H1 (cell line): Measurements from ENCODE around the gene PROCR. TPM values are rescaled to one million over a fixed set of nuclear protein-coding genes. Genes with fewer than 3 reads are reported as not detected.

Experiments
- polyA plus RNA-seq, 7 experiments: library from polyadenylated mRNA; depleted of rRNA in 3 of 7; stranded (reverse) in 5 of 7; unstranded in 2 of 7; fragments of >200 nt in 5 of 7; fragments of 200-250 nt in 2 of 7; gene quantifications; 1 replicate in 5 of 7; 2 replicates in 1 of 7; 4 replicates in 1 of 7; pipeline versions ENCODE4 v1.2.1 to v1.2.3, GENCODE V29; 2011 to 2013; ENCODE audit warnings: missing spikeins in 2 of 7, mixed read lengths in 2 of 7
- small RNA-seq: library from polyadenylated mRNA; stranded (forward); fragments of <200 nt; extraction: miRNeasy Mini kit (QIAGEN cat#:217004); gene quantifications from one replicate; pipeline ENCODE3, GENCODE V24; 2013; ENCODE audit not compliant: insufficient read depth
- total RNA-seq: library from RNA; stranded (reverse); fragmentation: NEBNext Ultra II Directional; extraction: Animal tissue kit (Norgen Biotek cat#: 25700); gene quantifications from 2 replicates; pipeline ENCODE4 v1.2.1, GENCODE V29; 2021

PROCR gene
- total and polyA plus RNA-seq, 2 of the 8 experiments (the other 6 are each of a cell fraction or from before 2014, with no cell fraction given), result 21.3 to 42.9 TPM

Small RNA genes lying within 50 kb of the gene (small RNA-seq; reads per million reads assigned to genes)
- gene MT1P3 (not detected), gene RNA5SP483 (not detected)

Other genes with a start within 250 kb of the PROCR start
- gene GSS, start 216.3 kb upstream of the PROCR start, total RNA-seq, result 29.4 and 34.6 TPM in 2 replicates
- 43.2 and 46.4 TPM in 2 replicates for gene GSS, start 216.3 kb upstream of the PROCR start, polyA plus RNA-seq (2011; rRNA removed)
- gene MYH7B, start 216.2 kb upstream of the PROCR start, total RNA-seq, result 0.30 and 0.69 TPM in 2 replicates
- gene MYH7B, start 216.2 kb upstream of the PROCR start, polyA plus RNA-seq (2011; rRNA removed), result 0.15 and 0.25 TPM in 2 replicates
- 72.7 and 73.1 TPM in 2 replicates for gene TRPC4AP, start 79.3 kb upstream of the PROCR start, total RNA-seq
- gene TRPC4AP, start 79.3 kb upstream of the PROCR start, polyA plus RNA-seq (2011; rRNA removed), result 74.8 and 75.0 TPM in 2 replicates
- 19.6 and 21.5 TPM in 2 replicates for gene EDEM2, start 24.7 kb upstream of the PROCR start, total RNA-seq
- gene EDEM2, start 24.7 kb upstream of the PROCR start, polyA plus RNA-seq (2011; rRNA removed), result 15.2 and 18.6 TPM in 2 replicates
- 18.8 and 20.0 TPM in 2 replicates for gene MMP24, start 54.6 kb downstream of the PROCR start, total RNA-seq
- 21.4 and 27.2 TPM in 2 replicates for gene MMP24, start 54.6 kb downstream of the PROCR start, polyA plus RNA-seq (2011; rRNA removed)
- gene MMP24OS, start 106.0 kb downstream of the PROCR start, total RNA-seq, result 19.0 and 22.2 TPM in 2 replicates
- gene MMP24OS, start 106.0 kb downstream of the PROCR start, polyA plus RNA-seq (2011; rRNA removed), result 21.3 and 44.4 TPM in 2 replicates
- 183 and 184 TPM in 2 replicates for gene EIF6, start 112.7 kb downstream of the PROCR start, total RNA-seq
- gene EIF6, start 112.7 kb downstream of the PROCR start, polyA plus RNA-seq (2011; rRNA removed), result 319 and 374 TPM in 2 replicates
- not detected in 2 replicates for gene FAM83C, start 120.4 kb downstream of the PROCR start, total RNA-seq
- not detected in 2 replicates for gene FAM83C, start 120.4 kb downstream of the PROCR start, polyA plus RNA-seq (2011; rRNA removed)
- gene UQCC1, start 239.9 kb downstream of the PROCR start, total RNA-seq, result 51.0 and 69.4 TPM in 2 replicates
- 31.2 and 38.0 TPM in 2 replicates for gene UQCC1, start 239.9 kb downstream of the PROCR start, polyA plus RNA-seq (2011; rRNA removed)